IMR-90 (cell line): ENCODE measurements around the gene RCAN2. TPM values are rescaled to one million over a fixed set of nuclear protein-coding genes. Genes with fewer than 3 reads are reported as not detected.

Experiments used
- ATAC-seq: fragments of 200-7000 bp; cut with Tn5 transposase; 2 replicates; pipeline ENCODE4 v1.9.1; 2020; ENCODE audit warnings: low read depth, mild to moderate bottlenecking, moderate library complexity
- BruUV-seq: library from RNA; stranded (reverse); fragments of 400-500 nt; replicated peaks from 2 replicates; lab custom pipeline; 2021; lab: Mats Ljungman, UMichigan
- CTCF ChIA-PET: fragments of 300-600 bp; formaldehyde crosslinking; extraction: SDS; loops from one replicate; lab custom pipeline; 2021; ENCODE audit warnings: antibody characterized with exemption; lab: Yijun Ruan, JAX
- POLR2A ChIA-PET: fragments of 300-600 bp; sonication (Branson Sonifier 250); formaldehyde crosslinking; loops from one replicate; lab custom pipeline; 2022; ENCODE audit warnings: antibody characterized with exemption; ENCODE audit not compliant: unreplicated experiment; lab: Charles Lee
- DNase-seq: peaks from one replicate; pipeline ENCODE4 v3.0.0; 2013
- H2AFZ ChIP-seq: replicated peaks from 2 replicates; pipeline ENCODE3; 2013; ENCODE audit warnings: low read length, mild to moderate bottlenecking; ENCODE audit not compliant: poor library complexity
- H2AK5ac ChIP-seq: 2 replicates; pipeline ENCODE4 v1.6.1; 2013; ENCODE audit warnings: low read depth, low read length, inconsistent platforms
- H2AK9ac ChIP-seq: replicated peaks from 2 replicates; pipeline ENCODE3; 2013; ENCODE audit warnings: mild to moderate bottlenecking, low read depth, low read length, moderate library complexity; ENCODE audit not compliant: poor library complexity
- H2BK120ac ChIP-seq: 2 replicates; pipeline ENCODE4 v1.6.1; 2013; ENCODE audit warnings: low read depth, low read length, inconsistent platforms
- H2BK15ac ChIP-seq: 3 replicates; pipeline ENCODE4 v1.6.1; 2013; ENCODE audit warnings: low read depth, low read length, inconsistent platforms
- H2BK20ac ChIP-seq: 2 replicates; pipeline ENCODE4 v1.6.1; 2013; ENCODE audit warnings: low read depth, mild to moderate bottlenecking, inconsistent platforms, low read length, moderate library complexity
- H2BK5ac ChIP-seq: 2 replicates; pipeline ENCODE4 v1.6.1; 2013; ENCODE audit warnings: mild to moderate bottlenecking, low read depth, low read length, inconsistent platforms; ENCODE audit not compliant: poor library complexity, severe bottlenecking
- H3K14ac ChIP-seq: replicated peaks from 2 replicates; pipeline ENCODE4 v1.6.1; 2013; ENCODE audit warnings: low read depth, low read length, inconsistent platforms
- H3K18ac ChIP-seq: 2 replicates; pipeline ENCODE4 v1.6.1; 2013; ENCODE audit warnings: low read depth, low read length, control low read depth
- H3K23ac ChIP-seq: 2 replicates; pipeline ENCODE4 v1.6.1; 2013; ENCODE audit warnings: low read depth, low read length, inconsistent platforms
- H3K27ac ChIP-seq: 2 replicates; pipeline ENCODE4 v1.5.1; 2013; ENCODE audit warnings: mild to moderate bottlenecking, control low read depth, low read length; ENCODE audit not compliant: insufficient read depth
- H3K27me3 ChIP-seq: 2 replicates; pipeline ENCODE4 v1.6.1; 2013; ENCODE audit warnings: low read length; ENCODE audit not compliant: control insufficient read depth, insufficient read depth
- H3K36me3 ChIP-seq: 2 replicates; pipeline ENCODE4 v1.6.1; 2013; ENCODE audit warnings: low read length, mixed read lengths; ENCODE audit not compliant: control insufficient read depth, insufficient read depth
- H3K4ac ChIP-seq: 2 replicates; pipeline ENCODE4 v1.6.1; 2013; ENCODE audit warnings: low read depth, low read length, inconsistent platforms
- H3K4me1 ChIP-seq: 2 replicates; pipeline ENCODE4 v1.6.1; 2013; ENCODE audit warnings: low read length, mixed read lengths; ENCODE audit not compliant: control insufficient read depth, insufficient read depth
- H3K4me2 ChIP-seq: 2 replicates; pipeline ENCODE4 v1.6.1; 2013; ENCODE audit warnings: low read depth, mild to moderate bottlenecking, control low read depth, low read length, moderate library complexity
- H3K4me3 ChIP-seq: 2 replicates; pipeline ENCODE4 v1.5.1; 2013; ENCODE audit warnings: low read depth, mild to moderate bottlenecking, control low read depth, low read length, moderate library complexity; ENCODE audit not compliant: insufficient read depth
- H3K56ac ChIP-seq: 2 replicates; pipeline ENCODE4 v1.6.1; 2013; ENCODE audit warnings: low read length, inconsistent platforms; ENCODE audit not compliant: insufficient read depth; ENCODE audit errors: extremely low read depth
- H3K79me1 ChIP-seq, 2 experiments: 2 replicates each; pipeline ENCODE4 v1.6.1; 2013; ENCODE audit warnings: low read length in 2 of 2, inconsistent platforms in 1 of 2, low read depth in 1 of 2
- H3K9ac ChIP-seq: 2 replicates; pipeline ENCODE4 v1.6.1; 2013; ENCODE audit warnings: low read depth, low read length, control low read depth
- H3K9me1 ChIP-seq: 2 replicates; pipeline ENCODE4 v1.6.1; 2013; ENCODE audit warnings: low read length, inconsistent platforms; ENCODE audit not compliant: insufficient read depth
- H3K9me3 ChIP-seq: 2 replicates; pipeline ENCODE4 v1.6.1; 2013; ENCODE audit warnings: low read length; ENCODE audit not compliant: control insufficient read depth, insufficient read depth
- H4K20me1 ChIP-seq: 2 replicates; pipeline ENCODE4 v1.6.1; 2013; ENCODE audit warnings: low read length, inconsistent platforms; ENCODE audit not compliant: insufficient read depth
- H4K5ac ChIP-seq: 2 replicates; pipeline ENCODE4 v1.6.1; 2013; ENCODE audit warnings: mild to moderate bottlenecking, low read depth, low read length, control low read depth
- H4K8ac ChIP-seq, 2 experiments: 2 replicates each; pipeline ENCODE4 v1.6.1; 2013; ENCODE audit warnings: low read depth in 2 of 2, low read length in 2 of 2, control low read depth in 1 of 2, inconsistent platforms in 1 of 2
- H4K91ac ChIP-seq: 2 replicates; pipeline ENCODE4 v1.6.1; 2013; ENCODE audit warnings: low read depth, low read length, inconsistent platforms; ENCODE audit not compliant: insufficient read depth
- MAFK ChIP-seq: IDR thresholded peaks from 2 replicates; pipeline ENCODE4 v1.6.1; 2012; ENCODE audit warnings: low read depth, low read length, improper control_type of control experiment
- WGBS, 2 experiments: methylation state at CpG; one replicate each; pipeline versions ENCODE4 v1.1.5 to v1.1.7; 2013; ENCODE audit warnings: missing lambda C conversion rate in 2 of 2; ENCODE audit not compliant: insufficient read length in 1 of 2; ENCODE audit errors: extremely low coverage in 2 of 2; 5-methylcytosine and 5-hydroxymethylcytosine counted together
- dilution Hi-C: fragments of 300-500 bp; cut with HindIII; formaldehyde crosslinking; loops from one replicate; pipeline ENCODE4 v1.14.3; 2018; ENCODE audit warnings: low sequenced_read_pairs; ENCODE audit not compliant: unreplicated experiment
- in situ Hi-C: fragments of 300-500 bp; cut with MboI; formaldehyde crosslinking; loops from 3 replicates; pipeline ENCODE4 v1.14.3; 2019; ENCODE audit warnings: low sequenced_read_pairs, inconsistent platforms, mixed read lengths
- intact Hi-C: fragments of 100-400 bp; cut with micrococcal nuclease; formaldehyde crosslinking; loops from 2 replicates; pipeline ENCODE4 v1.10.0; 2022
- polyA plus RNA-seq, 3 experiments: library from polyadenylated mRNA; depleted of rRNA; stranded (reverse); fragments of >200 nt; gene quantifications; 2 replicates each; pipeline ENCODE4 v1.2.3, GENCODE V29; 2012; ENCODE audit warnings: low replicate concordance in 1 of 3
- total RNA-seq: library from RNA; depleted of rRNA; stranded (reverse); fragments of >200 nt; gene quantifications from 2 replicates; pipeline ENCODE4 v1.2.3, GENCODE V29; 2012
- TF ChIP-seq, protein P1 (sequence below): fragments of 150-350 bp; IDR thresholded peaks from 2 replicates; pipeline ENCODE4 v1.6.1; 2017; ENCODE audit warnings: mild to moderate bottlenecking, antibody characterized with exemption, low read length, low read depth

The RCAN2 gene
- total and polyA plus RNA-seq, 2 of the 4 experiments (the other 2 are of a cell fraction) = 1.3 to 1.8 TPM

- dilution Hi-C loops (no loop called here), in situ Hi-C loops (no loop called here), intact Hi-C loops (no loop called here)
- Histone ChIP-seq H3K4ac (no peak overlapping the region), H3K27ac (no peak overlapping the region), H3K9ac (no peak overlapping the region), H4K91ac (no peak overlapping the region), H3K56ac (no peak overlapping the region), H4K20me1 (no peaks in the 10 kb centered on the region), H3K79me1 (no peaks in the 10 kb centered on the region), H3K23ac (no peak overlapping the region), H4K5ac (no peak overlapping the region), H3K18ac (no peak overlapping the region), H4K8ac (no peak overlapping the region), H2BK20ac (no peak overlapping the region), H2AK9ac (no peak overlapping the region), H2BK5ac (no peak overlapping the region), H3K14ac (no peak overlapping the region), H3K4me1 (no peaks in the 10 kb centered on the region), H3K9me1 (no peaks in the 10 kb centered on the region), H2AK5ac (no peak overlapping the region), H2AFZ (no peak overlapping the region), H2BK15ac (no peak overlapping the region), H2BK120ac (no peak overlapping the region), H3K36me3 (no peaks in the 10 kb centered on the region), H3K9me3 (no peaks in the 10 kb centered on the region), H3K4me3 (no peak overlapping the region), H3K27me3 (no peaks in the 10 kb centered on the region), H3K4me2 (no peak overlapping the region)
- WGBS, 2 experiments = no CpG with 5 or more reads among the region's 2 CpGs
- no TSS peak for BruUV-seq
- DNase-seq (no peak), ATAC-seq (no peak)
- ChIA-PET POLR2A (no interaction called here), CTCF (no interaction called here)
- TF ChIP-seq, protein P1, sequence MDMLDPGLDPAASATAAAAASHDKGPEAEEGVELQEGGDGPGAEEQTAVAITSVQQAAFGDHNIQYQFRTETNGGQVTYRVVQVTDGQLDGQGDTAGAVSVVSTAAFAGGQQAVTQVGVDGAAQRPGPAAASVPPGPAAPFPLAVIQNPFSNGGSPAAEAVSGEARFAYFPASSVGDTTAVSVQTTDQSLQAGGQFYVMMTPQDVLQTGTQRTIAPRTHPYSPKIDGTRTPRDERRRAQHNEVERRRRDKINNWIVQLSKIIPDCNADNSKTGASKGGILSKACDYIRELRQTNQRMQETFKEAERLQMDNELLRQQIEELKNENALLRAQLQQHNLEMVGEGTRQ = no peak
- no peak for TF ChIP-seq MAFK
Observed at GRCh38 chr6:46258249-46258648, 233.0 kb downstream of the RCAN2 start.
